IgD-negative memory B cell (primary cell): ENCODE measurements around the gene SLC4A2. TPM values are rescaled to one million over a fixed set of nuclear protein-coding genes. Genes with fewer than 3 reads are reported as not detected.

Experiments
- H3K27ac Mint-ChIP-seq, 3 donors: one replicate each; pipeline ENCODE4 v1.8.0; 2020 to 2022; ENCODE audit warnings: mild to moderate bottlenecking in 3 of 3, mixed read lengths in 3 of 3, moderate library complexity in 1 of 3
- H3K27me3 Mint-ChIP-seq: one replicate; pipeline ENCODE4 v1.8.0; 2021; ENCODE audit warnings: mixed read lengths
- H3K36me3 Mint-ChIP-seq: one replicate; pipeline ENCODE4 v1.8.0; 2020; ENCODE audit warnings: mild to moderate bottlenecking, mixed read lengths
- H3K4me1 Mint-ChIP-seq, 3 donors: one replicate each; pipeline ENCODE4 v1.8.0; 2020 to 2022; ENCODE audit warnings: mixed read lengths in 3 of 3, mild to moderate bottlenecking in 1 of 3
- H3K4me3 Mint-ChIP-seq, 4 donors: one replicate each; pipeline ENCODE4 v1.8.0; 2020 to 2022; ENCODE audit warnings: mild to moderate bottlenecking in 4 of 4, mixed read lengths in 4 of 4, moderate library complexity in 3 of 4
- H3K9me3 Mint-ChIP-seq, 3 donors: one replicate each; pipeline ENCODE4 v1.8.0; 2020 to 2021; ENCODE audit warnings: mixed read lengths in 3 of 3, mild to moderate bottlenecking in 1 of 3
- polyA plus RNA-seq: library from polyadenylated mRNA; unstranded; fragments of 300-500 nt; fragmentation: Illumina TruSeq; gene quantifications from one replicate; pipeline ENCODE4 v1.2.3, GENCODE V29; 2021

SLC4A2 gene
- polyA plus RNA-seq, 1 donor from 2014 or later = 17.8 TPM

- H3K36me3 Mint-ChIP-seq = no peaks in the 10 kb centered on the region
- peaks cover 1% of the 10 kb centered on the region for H3K27me3 Mint-ChIP-seq
- no peak overlapping the region for H3K27ac Mint-ChIP-seq
Observed at GRCh38 chr7:151045967-151046366, 13.4 kb upstream of the SLC4A2 start.

GRCh38 chr7:151046603-151047573 is 12.5 kb upstream of the SLC4A2 start:
- peaks cover 6% of the 10 kb centered on the region for H3K27me3 Mint-ChIP-seq
- no peak overlapping the region for H3K4me3 Mint-ChIP-seq
- no peaks in the 10 kb centered on the region for H3K9me3 Mint-ChIP-seq
- H3K36me3 Mint-ChIP-seq = no peaks in the 10 kb centered on the region
- H3K27ac Mint-ChIP-seq = peak overlapping the region in 1 of 3 donors; percentile 62
- H3K4me1 Mint-ChIP-seq = peaks cover 0 to 2% (median 0%) of the 10 kb centered on the region in 3 donors

More at GRCh38 chr7:151045967-151046366, 13.4 kb upstream of the SLC4A2 start:
- no peaks in the 10 kb centered on the region for H3K4me1 Mint-ChIP-seq
- no peak overlapping the region for H3K4me3 Mint-ChIP-seq
- H3K9me3 Mint-ChIP-seq = no peaks in the 10 kb centered on the region

- H3K27me3 Mint-ChIP-seq = peaks cover 11% of the 10 kb centered on the region
- no peaks in the 10 kb centered on the region for H3K9me3 Mint-ChIP-seq
- peaks cover 0 to 4% (median 0%) of the 10 kb centered on the region in 3 donors for H3K4me1 Mint-ChIP-seq
- no peak within 1 kb of the TSS for H3K4me3 Mint-ChIP-seq
- peaks cover 1% of the 10 kb centered on the region for H3K36me3 Mint-ChIP-seq
- H3K27ac Mint-ChIP-seq = peak within 1 kb of the TSS in 1 of 3 donors; percentile 62
Observed at GRCh38 chr7:151047976-151048815, 11.2 kb upstream of the SLC4A2 start, which contains the start of gene ASIC3. Gene ASIC3 (plus strand): TSS chr7:151048531. CDS start chr7:151048886, 355 bp downstream.

- no peak overlapping the region for H3K27ac Mint-ChIP-seq
- no peak overlapping the region for H3K4me3 Mint-ChIP-seq
- peaks cover 1% of the 10 kb centered on the region for H3K36me3 Mint-ChIP-seq
- H3K27me3 Mint-ChIP-seq = peaks cover 11% of the 10 kb centered on the region
- peaks cover 0 to 4% (median 0%) of the 10 kb centered on the region in 3 donors for H3K4me1 Mint-ChIP-seq
- H3K9me3 Mint-ChIP-seq = no peaks in the 10 kb centered on the region
Observed at GRCh38 chr7:151048911-151049463, 10.4 kb upstream of the SLC4A2 start.

GRCh38 chr7:151051108-151051507 is 8.3 kb upstream of the SLC4A2 start:
- Mint-ChIP-seq H3K27ac (no peak overlapping the region), H3K4me1 (peaks cover 0 to 4% (median 0%) of the 10 kb centered on the region in 3 donors), H3K9me3 (no peaks in the 10 kb centered on the region), H3K27me3 (peaks cover 11% of the 10 kb centered on the region), H3K4me3 (no peak overlapping the region), H3K36me3 (peaks cover 1% of the 10 kb centered on the region)

GRCh38 chr7:151053096-151053495 is 6.3 kb upstream of the SLC4A2 start:
- H3K27me3 Mint-ChIP-seq = peaks cover 11% of the 10 kb centered on the region
- H3K27ac Mint-ChIP-seq = no peak overlapping the region
- H3K4me1 Mint-ChIP-seq = peaks cover 5 to 9% (median 6%) of the 10 kb centered on the region in 3 donors
- H3K9me3 Mint-ChIP-seq = no peaks in the 10 kb centered on the region
- H3K36me3 Mint-ChIP-seq = peaks cover 1% of the 10 kb centered on the region
- H3K4me3 Mint-ChIP-seq = no peak overlapping the region

GRCh38 chr7:151053751-151054150 is 5.6 kb upstream of the SLC4A2 start:
- Mint-ChIP-seq H3K36me3 (peaks cover 1% of the 10 kb centered on the region), H3K4me3 (no peak overlapping the region), H3K9me3 (no peaks in the 10 kb centered on the region), H3K4me1 (peaks cover 8 to 9% (median 8%) of the 10 kb centered on the region in 3 donors), H3K27me3 (peaks cover 11% of the 10 kb centered on the region), H3K27ac (no peak overlapping the region)

- peak overlapping the region; percentile 69 to 99 (median 94) for H3K4me3 Mint-ChIP-seq
- no peaks in the 10 kb centered on the region for H3K9me3 Mint-ChIP-seq
- peaks cover 1% of the 10 kb centered on the region for H3K36me3 Mint-ChIP-seq
- peaks cover 9 to 11% (median 9%) of the 10 kb centered on the region in 3 donors for H3K4me1 Mint-ChIP-seq
- H3K27me3 Mint-ChIP-seq = peaks cover 10% of the 10 kb centered on the region
- H3K27ac Mint-ChIP-seq = no peak overlapping the region
Observed at GRCh38 chr7:151056283-151056665, 3.1 kb upstream of the SLC4A2 start.

GRCh38 chr7:151056666-151057505 is 2.5 kb upstream of the SLC4A2 start:
- peaks cover 9 to 11% (median 11%) of the 10 kb centered on the region in 3 donors for H3K4me1 Mint-ChIP-seq
- peak overlapping the region in 1 of 3 donors; percentile 94 for H3K27ac Mint-ChIP-seq

GRCh38 chr7:151057506-151057988 is 1.8 kb upstream of the SLC4A2 start, which contains the start of gene CDK5:
Gene CDK5 (minus strand): TSS chr7:151057897. CDS start chr7:151057848, 49 bp downstream.
- H3K36me3 Mint-ChIP-seq = peaks cover 1% of the 10 kb centered on the region
- H3K4me3 Mint-ChIP-seq = peak within 1 kb of the TSS; percentile 89 to 99 (median 98)
- H3K4me1 Mint-ChIP-seq = peaks cover 9 to 11% (median 10%) of the 10 kb centered on the region in 3 donors
- H3K27me3 Mint-ChIP-seq = peaks cover 2% of the 10 kb centered on the region
- H3K9me3 Mint-ChIP-seq = no peaks in the 10 kb centered on the region
- H3K27ac Mint-ChIP-seq = peak within 1 kb of the TSS; percentile 94 to 96 (median 95)

More at GRCh38 chr7:151056666-151057505, 2.5 kb upstream of the SLC4A2 start:
- Mint-ChIP-seq H3K27me3 (peaks cover 5% of the 10 kb centered on the region), H3K9me3 (no peaks in the 10 kb centered on the region), H3K36me3 (peaks cover 1% of the 10 kb centered on the region), H3K4me3 (peak overlapping the region; percentile 89 to 99 (median 98))

- Mint-ChIP-seq H3K27ac (peak overlapping the region; percentile 94 to 96 (median 95)), H3K9me3 (no peaks in the 10 kb centered on the region), H3K36me3 (no peaks in the 10 kb centered on the region), H3K4me3 (peak overlapping the region; percentile 89 to 99 (median 98)), H3K27me3 (no peaks in the 10 kb centered on the region), H3K4me1 (peaks cover 9 to 11% (median 9%) of the 10 kb centered on the region in 3 donors)
Observed at GRCh38 chr7:151057989-151058780, 1.2 kb upstream of the SLC4A2 start.

- no peaks in the 10 kb centered on the region for H3K36me3 Mint-ChIP-seq
Observed at GRCh38 chr7:151058781-151059366, 515 bp upstream of the SLC4A2 start.

GRCh38 chr7:151060113-151060415 is 675 bp downstream of the SLC4A2 start:
- H3K4me3 Mint-ChIP-seq = peak overlapping the region; percentile 89 to 99 (median 98)
- no peaks in the 10 kb centered on the region for H3K9me3 Mint-ChIP-seq
- peak overlapping the region; percentile 23 to 96 (median 31) for H3K27ac Mint-ChIP-seq
- H3K36me3 Mint-ChIP-seq = no peaks in the 10 kb centered on the region
- peaks cover 9 to 11% (median 9%) of the 10 kb centered on the region in 3 donors for H3K4me1 Mint-ChIP-seq
- no peaks in the 10 kb centered on the region for H3K27me3 Mint-ChIP-seq

More at GRCh38 chr7:151058781-151059366, 515 bp upstream of the SLC4A2 start:
- Mint-ChIP-seq H3K27ac (peak overlapping the region; percentile 94 to 96 (median 95)), H3K4me1 (peaks cover 9 to 11% (median 9%) of the 10 kb centered on the region in 3 donors), H3K4me3 (peak overlapping the region; percentile 89 to 99 (median 98)), H3K9me3 (no peaks in the 10 kb centered on the region), H3K27me3 (no peaks in the 10 kb centered on the region)
